ENCODE measurements around the gene HMG20A. TPM values are rescaled to one million over a fixed set of nuclear protein-coding genes. Genes with fewer than 3 reads are reported as not detected.

HMG20A gene
- total and polyA plus RNA-seq, 9 of the 15 experiments (the other 6 are each of a cell fraction or from before 2014, with no cell fraction given) = 25.0 to 68.1 (median 38.9) TPM

- 72% methylated on average over 4 of the region's 4 CpGs for WGBS (ENCODE audit: insufficient coverage, low coverage, missing lambda C conversion rate)
- DNase-seq (ENCODE audit: extremely low read depth in 1 of 4, low spot score in 3 of 4) (no peak), ATAC-seq (no peak), FAIRE-seq (no peak)
- H3K27ac ChIP-seq (ENCODE audit: extremely low read depth, low read depth, low read length) = no peak overlapping the region
- in situ Hi-C loops (cut with MboI) (no loop called here), intact Hi-C loops (cut with micrococcal nuclease) (no loop called here)
- ChIA-PET POLR2A (no interaction called here), CTCF (ENCODE audit: low intra/inter-chr PET ratio) (no interaction called here)
- peaks cover 35% of the 10 kb centered on the region; the same call in 2 of the 3 replicates for H3K79me2 ChIP-seq (ENCODE audit: control insufficient read depth, insufficient read depth, low read length)
- H3K4me2 ChIP-seq (ENCODE audit: insufficient read depth, low read length) = no peak overlapping the region
- no peaks in the 10 kb centered on the region for H3K27me3 ChIP-seq (ENCODE audit: control insufficient read depth in 2 of 2, insufficient read depth in 2 of 2, low read length in 2 of 2)
- TF ChIP-seq POLR2G (IDR thresholded peaks at IDR 0.05; ENCODE audit: low read depth, low read length) (no peak), ZNF589 (CRISPR knock-in tag; IDR thresholded peaks at IDR 0.05; ENCODE audit: low read depth) (no peak), BCL6 (CRISPR knock-in tag; IDR thresholded peaks at IDR 0.05) (no peak), ZNF740 (CRISPR knock-in tag; IDR thresholded peaks at IDR 0.05) (no peak), ZNF740 (tag; IDR thresholded peaks at IDR 0.05) (no peak), NONO (IDR thresholded peaks at IDR 0.05; ENCODE audit: low read depth in 2 of 2, low read length in 1 of 2) (no peak), BMI1 (IDR thresholded peaks at IDR 0.05; ENCODE audit: low read length) (no peak), PREB (CRISPR knock-in tag; IDR thresholded peaks at IDR 0.05) (no peak)
- no peak overlapping the region for H3K9ac ChIP-seq (ENCODE audit: insufficient read depth in 1 of 2, low read depth in 2 of 2, low read length in 2 of 2)
- H3K4me1 ChIP-seq (replicated peaks in 1 of 2; ENCODE audit: control insufficient read depth in 2 of 2, insufficient read depth in 2 of 2, low read length in 2 of 2) = no peaks in the 10 kb centered on the region
- H3K9me1 ChIP-seq (ENCODE audit: control insufficient read depth, insufficient read depth, low read length) = no peaks in the 10 kb centered on the region
- H2AFZ ChIP-seq (ENCODE audit: low read depth, low read length) = no peak overlapping the region
- no peaks in the 10 kb centered on the region for H3K9me3 ChIP-seq (replicated peaks; ENCODE audit: control insufficient read depth, insufficient read depth, low read depth, low read length)
- no peak overlapping the region for H3K4me3 ChIP-seq
- H3K36me3 ChIP-seq (ENCODE audit: control insufficient read depth, insufficient read depth, low read length) = no peaks in the 10 kb centered on the region
- BruUV-seq (replicated peaks) = no TSS peak
- H4K20me1 ChIP-seq (replicated peaks; ENCODE audit: control insufficient read depth, insufficient read depth, low read length) = no peaks in the 10 kb centered on the region
Observed at GRCh38 chr15:77446840-77447390, 26.2 kb downstream of the HMG20A start.
